Erythroblast (primary cell): ENCODE data around the gene SYCE1.

Experiments
- GATA1 ChIP-seq: IDR thresholded peaks from 2 replicates; pipeline ENCODE4 v1.6.1; 2011; ENCODE audit warnings: low read depth, mild to moderate bottlenecking, control low read depth, low read length, moderate library complexity
- POLR2A ChIP-seq: IDR thresholded peaks from 2 replicates; pipeline ENCODE4 v1.6.1; 2011; ENCODE audit warnings: mild to moderate bottlenecking, low read length

GRCh38 chr10:133526957-133527588 lies 38.3 kb downstream of the SYCE1 start, which contains the start of gene CYP2E1:
- no peak for TF ChIP-seq POLR2A
- no peak for TF ChIP-seq GATA1
